Esophagus (tissue), 2 donors: Measurements from ENCODE around the gene NTSR1. TPM values are rescaled to one million over a fixed set of nuclear protein-coding genes. Genes with fewer than 3 reads are reported as not detected.

Experiments used
- H3K27ac ChIP-seq, 2 donors: one replicate each; pipeline ENCODE4 v1.5.1; 2013; ENCODE audit warnings: low read depth in 2 of 2, mild to moderate bottlenecking in 2 of 2, inconsistent platforms in 1 of 2, low read length in 1 of 2, moderate library complexity in 1 of 2
- H3K27me3 ChIP-seq, 2 donors: one replicate each; pipeline ENCODE4 v1.6.1; 2013; ENCODE audit warnings: low read length in 2 of 2, control low read depth in 1 of 2, mild to moderate bottlenecking in 1 of 2; ENCODE audit not compliant: insufficient read depth in 2 of 2, control insufficient read depth in 1 of 2
- H3K36me3 ChIP-seq, 2 donors: one replicate each; pipeline ENCODE4 v1.6.1; 2013; ENCODE audit warnings: low read length in 1 of 2; ENCODE audit not compliant: control insufficient read depth in 2 of 2, insufficient read depth in 2 of 2
- H3K4me1 ChIP-seq, 2 donors: one replicate each; pipeline ENCODE4 v1.6.1; 2013; ENCODE audit warnings: low read length in 1 of 2; ENCODE audit not compliant: control insufficient read depth in 2 of 2, insufficient read depth in 2 of 2
- H3K4me3 ChIP-seq, 2 donors: one replicate each; pipeline ENCODE4 v1.5.1; 2013; ENCODE audit warnings: low read length in 2 of 2, mild to moderate bottlenecking in 2 of 2, low read depth in 1 of 2, moderate library complexity in 1 of 2
- H3K9me3 ChIP-seq, 2 donors: one replicate each; pipeline ENCODE4 v1.6.1; 2013; ENCODE audit warnings: mild to moderate bottlenecking in 2 of 2, low read depth in 1 of 2, low read length in 1 of 2, moderate library complexity in 1 of 2; ENCODE audit not compliant: control insufficient read depth in 2 of 2, insufficient read depth in 1 of 2
- WGBS, 2 donors: extraction: QIAGEN DNeasy Blood & Tissue Kit; methylation state at CpG; one replicate each; pipeline ENCODE4 v1.1.7; 2013; 5-methylcytosine and 5-hydroxymethylcytosine counted together
- polyA plus RNA-seq, 2 donors: library from polyadenylated mRNA; stranded (reverse); fragments of 200-250 nt; gene quantifications; one replicate each; pipeline ENCODE4 v1.2.3, GENCODE V29; 2013
- donor health status: healthy with polysubstance abuse.
- donor health status: Bipolar disorder and iron deficiency.

The NTSR1 gene
- polyA plus RNA-seq, 2 donors = 0.02 TPM

- H3K4me1 ChIP-seq = no peaks in the 10 kb centered on the region
- 79 to 84% methylated on average over 15 of the region's 15 CpGs for WGBS, 2 donors
- H3K4me3 ChIP-seq = no peak overlapping the region
- peaks cover 0 to 2% of the 10 kb centered on the region in 2 donors for H3K9me3 ChIP-seq
- H3K27me3 ChIP-seq = no peaks in the 10 kb centered on the region
- peaks cover 0 to 4% of the 10 kb centered on the region in 2 donors for H3K36me3 ChIP-seq
- H3K27ac ChIP-seq = no peak overlapping the region
These were observed 36.9 kb upstream of the NTSR1 start for GRCh38 chr20:62671765-62672164.

DNA sequence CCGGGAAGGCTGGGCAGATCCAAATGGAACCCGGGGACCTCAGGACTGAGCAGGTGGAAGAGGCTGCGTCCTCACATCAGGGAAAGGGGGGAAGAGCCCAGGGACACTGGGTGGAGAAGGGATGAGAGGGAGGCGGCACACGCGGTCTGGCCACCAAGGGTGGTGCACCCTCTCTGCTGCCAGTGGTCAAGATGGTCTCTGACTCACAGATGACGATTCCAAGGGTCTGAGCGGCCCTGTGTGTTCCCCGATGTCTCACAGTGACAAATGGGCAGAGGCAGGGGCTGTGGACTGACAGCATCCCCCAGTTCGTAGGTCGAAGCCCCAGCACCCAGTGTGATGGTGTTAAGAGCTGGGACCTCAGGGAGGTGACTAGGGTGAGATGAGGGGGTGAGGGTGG is 34.3 kb upstream of the NTSR1 start:
- no peaks in the 10 kb centered on the region for H3K9me3 ChIP-seq
- H3K27ac ChIP-seq = no peak overlapping the region
- peaks cover 0 to 4% of the 10 kb centered on the region in 2 donors for H3K36me3 ChIP-seq
- H3K4me3 ChIP-seq = no peak overlapping the region
- H3K27me3 ChIP-seq = no peaks in the 10 kb centered on the region
- WGBS, 2 donors = 86 to 89% methylated on average over 11 of the region's 11 CpGs
- no peaks in the 10 kb centered on the region for H3K4me1 ChIP-seq

DNA sequence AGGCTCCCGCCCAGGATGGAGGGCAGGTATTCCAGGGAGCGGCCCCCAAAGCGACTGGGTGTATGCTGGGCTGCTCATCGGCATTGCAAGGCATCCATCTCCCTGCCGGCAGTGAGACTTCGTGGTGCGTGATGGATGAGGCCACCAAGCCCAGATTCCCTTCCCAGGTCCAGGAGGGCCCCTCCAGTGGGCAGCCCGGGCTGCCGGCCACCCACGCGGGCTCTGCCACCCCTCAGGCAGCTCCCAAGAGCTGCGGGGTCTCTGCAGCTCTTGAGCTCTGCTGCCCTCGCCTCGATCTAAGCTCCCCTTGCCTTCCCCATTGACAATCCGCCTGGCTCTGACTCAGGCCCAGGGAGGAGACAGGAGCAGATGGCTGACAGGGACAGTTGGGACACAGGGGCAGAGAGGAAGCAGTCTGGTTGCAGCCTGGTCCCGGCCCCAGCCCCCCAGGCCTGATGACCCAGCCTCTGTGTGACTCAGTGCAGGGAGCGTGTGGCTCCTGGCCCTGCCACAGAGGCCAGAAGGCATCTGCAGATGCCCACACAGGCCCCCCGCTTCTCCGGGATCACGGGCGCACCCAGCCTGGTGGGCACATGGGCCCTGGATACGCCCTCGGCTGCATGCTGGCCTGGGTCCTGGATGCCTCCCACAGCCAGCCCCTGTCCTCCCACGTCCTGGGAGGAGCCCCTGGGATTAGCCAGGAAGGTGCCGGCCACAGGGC is 33.3 kb upstream of the NTSR1 start:
- no peak overlapping the region for H3K4me3 ChIP-seq
- no peaks in the 10 kb centered on the region for H3K4me1 ChIP-seq
- no peak overlapping the region for H3K27ac ChIP-seq
- no peaks in the 10 kb centered on the region for H3K9me3 ChIP-seq
- WGBS, 2 donors = 61 to 69% methylated on average over 25 of the region's 25 CpGs
- H3K27me3 ChIP-seq = no peaks in the 10 kb centered on the region
- H3K36me3 ChIP-seq = peaks cover 0 to 2% of the 10 kb centered on the region in 2 donors

DNA sequence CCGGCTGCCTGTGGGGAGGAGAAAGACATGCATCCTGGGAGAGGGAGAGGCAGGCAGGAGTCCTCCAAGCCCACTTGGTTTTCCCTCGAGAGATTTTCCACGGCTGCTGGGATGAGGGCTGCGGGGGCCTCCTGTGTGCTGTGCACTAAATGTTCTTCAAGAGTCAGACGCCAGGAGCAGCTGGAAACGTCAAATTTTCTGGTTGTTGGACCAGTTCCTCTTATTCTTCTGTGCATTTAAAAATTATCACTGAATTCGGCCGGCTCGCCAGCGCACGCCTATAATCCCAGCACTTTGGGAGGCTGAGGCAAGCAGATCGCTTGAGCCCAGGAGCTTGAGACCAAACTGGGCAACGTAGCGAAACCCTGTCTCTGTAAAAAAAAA is 32.8 kb upstream of the NTSR1 start:
- Histone ChIP-seq H3K27me3 (no peaks in the 10 kb centered on the region), H3K36me3 (peaks cover 0 to 2% of the 10 kb centered on the region in 2 donors), H3K9me3 (no peaks in the 10 kb centered on the region), H3K27ac (no peak overlapping the region), H3K4me3 (no peak overlapping the region), H3K4me1 (no peaks in the 10 kb centered on the region)
- WGBS, 2 donors = 72 to 77% methylated on average over 14 of the region's 14 CpGs

DNA sequence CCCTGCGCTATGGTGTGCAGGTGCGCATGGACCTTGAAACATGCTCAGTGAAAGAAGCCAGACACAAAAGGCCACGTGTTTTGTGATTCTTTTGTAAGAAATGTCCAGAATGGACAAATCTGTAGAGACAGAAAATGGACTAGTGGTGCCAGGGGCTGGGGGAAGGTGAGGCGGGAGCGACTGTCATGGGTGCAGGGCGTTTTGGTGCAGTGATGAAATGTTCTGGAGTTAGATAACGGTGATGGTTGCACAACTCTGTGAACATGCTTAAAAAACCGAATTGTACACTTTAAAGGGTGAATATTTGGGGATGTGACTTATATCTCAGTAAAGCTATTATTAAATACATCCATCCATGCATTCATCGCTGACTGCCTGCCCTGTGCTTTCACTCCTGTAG is 31.7 kb upstream of the NTSR1 start:
- Histone ChIP-seq H3K27me3 (no peaks in the 10 kb centered on the region), H3K9me3 (no peaks in the 10 kb centered on the region), H3K4me1 (no peaks in the 10 kb centered on the region), H3K4me3 (no peak overlapping the region), H3K36me3 (peaks cover 0 to 2% of the 10 kb centered on the region in 2 donors), H3K27ac (no peak overlapping the region)
- 84 to 85% methylated on average over 9 of the region's 9 CpGs for WGBS, 2 donors

GRCh38 chr20:62677678-62678077 is 31.0 kb upstream of the NTSR1 start:
- Histone ChIP-seq H3K4me3 (no peak overlapping the region), H3K4me1 (peaks cover 0 to 2% of the 10 kb centered on the region in 2 donors), H3K27ac (no peak overlapping the region), H3K27me3 (no peaks in the 10 kb centered on the region), H3K36me3 (no peaks in the 10 kb centered on the region), H3K9me3 (peaks cover 0 to under 1% of the 10 kb centered on the region in 2 donors)
- 73 to 77% methylated on average over 10 of the region's 10 CpGs for WGBS, 2 donors

- WGBS, 2 donors = 26 to 31% methylated on average over 9 of the region's 9 CpGs
- no peak overlapping the region for H3K4me3 ChIP-seq
- no peak overlapping the region for H3K27ac ChIP-seq
- H3K9me3 ChIP-seq = peaks cover 0 to 2% of the 10 kb centered on the region in 2 donors
- H3K27me3 ChIP-seq = no peaks in the 10 kb centered on the region
- peaks cover 0 to 2% of the 10 kb centered on the region in 2 donors for H3K4me1 ChIP-seq
- H3K36me3 ChIP-seq = no peaks in the 10 kb centered on the region
These were observed 30.1 kb upstream of the NTSR1 start for GRCh38 chr20:62678553-62678952.

GRCh38 chr20:62679978-62680589 is 28.6 kb upstream of the NTSR1 start:
- Histone ChIP-seq H3K27me3 (no peaks in the 10 kb centered on the region), H3K27ac (no peak overlapping the region), H3K36me3 (no peaks in the 10 kb centered on the region), H3K4me1 (peaks cover 0 to 2% of the 10 kb centered on the region in 2 donors), H3K4me3 (no peak overlapping the region), H3K9me3 (peaks cover 0 to 2% of the 10 kb centered on the region in 2 donors)
- WGBS, 2 donors = 92 to 94% methylated on average over 11 of the region's 11 CpGs

- Histone ChIP-seq H3K9me3 (peaks cover 0 to 2% of the 10 kb centered on the region in 2 donors), H3K36me3 (no peaks in the 10 kb centered on the region), H3K4me1 (peaks cover 6 to 13% of the 10 kb centered on the region in 2 donors), H3K4me3 (no peak overlapping the region), H3K27ac (no peak overlapping the region), H3K27me3 (no peaks in the 10 kb centered on the region)
- WGBS, 2 donors = 86 to 87% methylated on average over 30 of the region's 30 CpGs
These were observed 25.6 kb upstream of the NTSR1 start for GRCh38 chr20:62682912-62683517.
